GM18519 (cell line): Measurements from ENCODE around the gene SC5D.

Source experiments
- ATAC-seq: cut with Tn5 transposase; IDR thresholded peaks from one replicate; pipeline ENCODE4 v1.9.1; 2021; ENCODE audit warnings: mild to moderate bottlenecking, moderate library complexity; ENCODE audit not compliant: unreplicated experiment, low FRiP score

The SC5D gene

GRCh38 chr11:121351083-121351630 lies 58.6 kb downstream of the SC5D start:
- no peak for ATAC-seq

GRCh38 chr11:121352251-121352891 lies 59.8 kb downstream of the SC5D start:
- ATAC-seq, result no peak

- ATAC-seq, result no peak
Observed at GRCh38 chr11:121354192-121354591, 61.6 kb downstream of the SC5D start.

GRCh38 chr11:121356357-121356756 lies 63.8 kb downstream of the SC5D start:
- no peak for ATAC-seq
